Erythroblast (primary cell): Measurements from ENCODE around the gene LAYN.

Source experiments
- DNase-seq, 2 experiments: peaks; one replicate each; lab custom pipeline; 2025; lab: John Stamatoyannopoulos, UW
- GATA1 ChIP-seq: IDR thresholded peaks from 2 replicates; pipeline ENCODE4 v1.6.1; 2011; ENCODE audit warnings: low read depth, mild to moderate bottlenecking, control low read depth, low read length, moderate library complexity
- POLR2A ChIP-seq: IDR thresholded peaks from 2 replicates; pipeline ENCODE4 v1.6.1; 2011; ENCODE audit warnings: mild to moderate bottlenecking, low read length

Gene LAYN

DNA sequence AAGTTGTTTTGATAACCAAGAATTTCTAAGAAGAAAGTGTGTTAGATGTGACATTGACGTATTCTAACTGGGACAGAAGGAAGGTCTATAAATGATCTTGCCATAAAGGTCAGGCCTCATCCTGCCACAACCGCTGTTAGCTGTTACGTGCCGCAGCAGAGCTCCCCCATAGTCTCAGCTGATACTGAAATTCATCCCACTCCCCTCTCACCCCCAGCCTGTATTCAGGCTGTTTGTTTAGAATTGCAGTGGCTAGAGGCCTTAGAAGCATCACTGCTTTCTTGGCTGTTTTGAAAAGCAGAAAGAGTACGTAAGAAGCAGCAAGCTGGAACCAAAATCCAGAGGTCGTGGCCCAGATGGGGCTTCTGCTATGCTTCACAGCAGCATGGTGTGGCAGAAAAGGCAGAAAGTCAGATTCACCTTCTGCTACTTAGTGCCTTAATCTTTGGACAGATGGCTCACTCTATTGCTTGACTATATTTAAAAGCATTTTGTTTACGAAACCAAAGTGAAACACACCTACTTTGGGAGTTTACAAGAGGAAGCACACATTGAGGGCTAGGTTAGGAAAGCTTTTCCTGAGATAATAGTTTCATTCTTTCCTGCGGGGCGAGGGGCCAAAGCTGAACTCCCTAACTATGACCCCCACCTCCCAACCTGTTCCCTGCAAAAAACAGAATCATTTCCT, 950 bp upstream of the LAYN start:
- DNase-seq: no peak

DNA sequence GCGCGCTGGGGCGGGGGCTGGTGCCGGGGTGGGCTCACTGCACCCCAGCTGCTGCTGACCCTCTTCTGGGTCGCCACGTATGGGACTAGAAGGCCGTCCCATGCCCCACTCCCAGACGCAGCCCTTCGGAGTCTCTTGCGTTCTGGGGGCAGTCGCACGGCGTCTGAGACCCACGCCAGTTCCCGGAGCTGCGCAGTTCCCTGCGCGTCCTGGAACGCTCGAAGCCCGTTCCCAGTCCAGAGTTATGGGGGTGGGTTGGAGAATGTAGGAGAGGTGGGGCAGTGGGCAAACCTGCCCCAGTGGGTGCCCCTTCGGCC, 375 bp downstream of the LAYN start:
- no peak for TF ChIP-seq GATA1
- TF ChIP-seq POLR2A: no peak
- no peak for DNase-seq

More for the DNA sequence above, 950 bp upstream of the LAYN start:
- TF ChIP-seq GATA1 (no peak), POLR2A (no peak)

DNA sequence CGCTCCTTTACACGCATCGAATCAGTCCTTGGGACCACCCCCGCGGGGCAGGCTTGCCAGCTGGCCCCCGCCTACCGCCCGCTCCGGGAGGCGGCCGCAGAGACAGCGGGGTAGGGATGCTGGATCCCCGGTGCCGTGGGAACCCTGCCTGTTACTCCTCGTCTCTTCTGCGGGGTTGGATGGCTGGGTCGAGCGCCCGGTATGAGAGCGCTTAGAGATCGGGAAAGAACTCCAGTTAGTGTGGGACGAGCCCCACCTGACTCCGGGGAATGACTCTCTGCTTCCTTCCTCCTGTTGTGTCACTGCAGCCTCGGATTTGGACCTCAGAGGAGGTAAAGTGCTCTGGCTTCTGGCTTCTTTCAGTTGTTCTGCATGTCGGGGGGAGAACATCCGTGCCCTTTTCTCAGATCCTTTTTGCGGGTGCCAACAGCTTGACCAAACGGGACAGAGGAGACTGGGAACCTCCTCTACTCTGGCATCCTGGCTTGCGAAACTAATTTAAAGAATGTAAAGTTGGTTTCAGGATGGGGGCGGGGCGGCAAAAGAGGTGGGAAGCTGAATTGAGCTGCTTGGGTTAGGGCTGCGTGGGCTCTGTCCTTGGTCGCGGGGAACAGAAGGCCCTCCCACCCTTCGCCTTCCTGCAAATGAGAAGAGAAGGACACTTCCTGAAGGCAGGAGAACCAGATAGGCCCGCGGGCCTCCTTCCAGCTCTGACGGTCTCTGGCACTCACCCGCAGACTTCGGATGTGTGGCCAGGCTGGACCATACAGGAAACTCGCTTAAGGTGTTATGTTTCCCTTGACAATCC, 938 bp downstream of the LAYN start:
- no peak for TF ChIP-seq GATA1
- TF ChIP-seq POLR2A: no peak
- no peak for DNase-seq

DNA sequence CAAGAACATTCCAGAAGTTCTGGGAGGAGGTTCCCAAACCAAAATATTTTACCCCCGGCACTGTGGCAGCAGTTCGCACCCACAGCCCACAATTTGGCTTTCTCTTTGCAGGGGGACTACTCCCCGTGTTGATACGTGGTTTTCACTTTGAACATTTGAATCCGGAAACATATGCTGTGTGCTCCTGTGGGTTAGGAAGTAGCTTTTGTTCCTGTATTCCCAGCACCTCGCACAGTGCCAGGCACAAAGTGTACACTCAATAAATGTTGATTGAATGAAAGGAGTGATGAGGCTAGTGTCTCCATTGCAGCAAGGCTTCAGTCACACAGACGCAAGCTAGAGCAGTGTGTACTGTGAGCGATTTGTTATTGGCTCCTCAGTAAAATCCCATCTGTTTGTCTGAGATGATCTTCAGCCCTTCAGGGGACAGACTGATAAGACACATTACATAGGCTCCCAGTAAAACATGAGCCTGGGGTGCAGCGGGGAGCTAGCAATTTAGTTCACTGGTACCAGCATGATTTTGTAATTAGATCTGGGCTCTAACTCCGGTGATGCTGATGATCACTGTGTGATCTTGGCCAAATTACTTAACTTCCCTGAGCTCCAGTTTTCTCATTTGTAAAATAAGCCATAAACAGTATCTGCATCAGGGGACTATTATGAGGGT, 2.2 kb downstream of the LAYN start:
- DNase-seq: peak in 1 of 2 experiments; percentile 17
- no peak for TF ChIP-seq GATA1
- TF ChIP-seq POLR2A: no peak

DNA sequence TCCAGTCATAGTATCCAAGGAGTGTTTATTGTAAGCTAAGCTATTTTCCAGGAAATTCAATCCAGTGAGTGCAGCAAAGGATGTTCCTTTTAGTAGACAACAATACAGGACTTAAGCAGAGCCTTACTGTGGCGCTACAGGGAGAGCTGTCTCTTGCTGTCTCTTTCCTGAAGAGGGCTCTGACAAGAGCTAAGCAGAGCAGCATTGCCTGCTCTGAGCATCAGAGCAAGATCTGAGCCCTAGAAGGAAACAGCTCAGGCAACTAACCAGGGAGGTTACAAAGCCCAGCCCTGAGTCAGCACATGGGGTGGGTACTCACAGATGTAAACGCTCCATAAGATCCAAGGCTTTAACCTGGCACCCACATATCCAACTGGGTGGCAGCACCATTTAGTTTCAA, 8.0 kb downstream of the LAYN start:
- TF ChIP-seq GATA1: no peak
- TF ChIP-seq POLR2A: no peak
- no peak for DNase-seq

DNA sequence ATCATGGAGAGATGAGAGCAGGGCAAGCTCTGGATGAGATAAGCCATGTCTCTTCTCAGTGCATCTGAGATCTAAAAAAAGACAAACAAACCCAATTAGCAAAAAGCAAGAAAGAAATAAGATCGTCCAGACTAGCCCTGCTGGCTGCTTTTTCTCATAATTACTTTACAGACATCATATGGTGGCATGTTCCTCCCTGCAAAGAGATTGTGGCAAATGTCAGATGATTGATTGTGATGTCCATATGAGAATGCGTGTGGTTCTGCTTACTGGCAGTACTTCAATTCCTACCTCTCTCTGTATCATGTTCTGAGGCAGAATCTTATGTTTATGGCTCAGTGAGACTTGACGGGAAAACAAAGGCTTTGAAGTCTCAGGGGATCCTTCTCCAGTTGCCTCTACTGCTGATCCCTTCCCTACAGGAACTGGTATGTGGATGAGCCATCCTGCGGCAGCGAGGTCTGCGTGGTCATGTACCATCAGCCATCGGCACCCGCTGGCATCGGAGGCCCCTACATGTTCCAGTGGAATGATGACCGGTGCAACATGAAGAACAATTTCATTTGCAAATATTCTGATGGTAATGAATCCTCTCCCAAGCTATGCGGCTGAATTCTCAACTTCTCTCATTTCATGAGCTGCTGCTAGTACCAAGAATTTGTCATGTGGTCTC, 8.8 kb downstream of the LAYN start:
- TF ChIP-seq GATA1 (no peak), POLR2A (no peak)
- DNase-seq: no peak

DNA sequence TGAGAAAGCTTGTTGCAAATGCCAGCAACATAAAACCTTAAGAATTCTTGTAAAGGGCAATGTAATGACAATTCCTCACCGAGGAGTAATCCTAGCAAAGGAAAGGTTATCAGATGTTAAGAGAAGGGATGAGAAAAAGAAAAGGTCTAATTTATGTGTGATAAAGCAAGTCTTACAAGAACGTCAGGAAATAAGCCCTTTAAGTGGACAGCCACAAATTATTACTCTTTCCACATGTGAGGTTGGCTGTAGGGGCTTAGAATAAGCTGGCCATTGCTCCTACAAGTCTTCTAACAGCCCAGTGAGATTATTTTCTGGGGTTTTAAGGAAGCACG, 9.3 kb downstream of the LAYN start:
- TF ChIP-seq GATA1: no peak
- no peak for TF ChIP-seq POLR2A
- DNase-seq: no peak

DNA sequence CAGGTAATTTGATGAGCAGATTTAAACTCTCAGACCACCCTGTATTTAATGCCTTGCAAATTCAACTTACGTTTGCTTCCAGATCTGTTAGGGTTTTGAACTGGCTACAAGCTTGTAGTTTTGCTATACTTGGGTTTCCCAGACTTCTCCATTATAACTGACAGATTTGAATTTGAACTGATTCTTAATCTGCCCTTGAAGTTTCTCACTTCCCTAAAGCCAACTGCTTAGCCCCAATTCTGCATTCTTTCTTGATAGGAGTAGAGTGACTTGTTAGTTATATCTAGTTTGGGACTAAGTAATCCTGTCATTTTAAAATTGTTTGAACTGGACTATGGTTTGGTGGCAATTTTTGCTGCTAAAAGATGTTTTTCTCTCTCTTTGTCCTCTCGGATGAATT, 9.7 kb downstream of the LAYN start:
- no peak for DNase-seq
- TF ChIP-seq POLR2A: no peak
- no peak for TF ChIP-seq GATA1

DNA sequence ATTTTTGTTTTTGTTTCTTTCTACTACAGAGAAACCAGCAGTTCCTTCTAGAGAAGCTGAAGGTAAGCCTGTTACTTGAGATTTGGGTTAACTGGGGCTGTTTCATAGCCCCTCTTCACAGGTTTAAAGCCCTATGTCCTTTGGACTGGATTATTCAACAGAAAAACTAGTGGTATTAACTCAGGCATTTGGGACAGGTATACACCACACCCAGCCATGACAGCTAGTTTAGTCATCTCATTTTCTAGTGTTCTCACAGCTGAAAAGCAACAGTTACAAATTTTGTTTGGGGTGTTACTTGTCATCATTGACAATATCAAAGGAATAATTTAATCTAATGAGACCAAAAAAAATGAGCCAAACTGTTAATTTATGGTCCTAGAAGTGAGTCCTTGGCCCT, 14.0 kb downstream of the LAYN start:
- no peak for DNase-seq
- TF ChIP-seq GATA1 (no peak), POLR2A (no peak)

DNA sequence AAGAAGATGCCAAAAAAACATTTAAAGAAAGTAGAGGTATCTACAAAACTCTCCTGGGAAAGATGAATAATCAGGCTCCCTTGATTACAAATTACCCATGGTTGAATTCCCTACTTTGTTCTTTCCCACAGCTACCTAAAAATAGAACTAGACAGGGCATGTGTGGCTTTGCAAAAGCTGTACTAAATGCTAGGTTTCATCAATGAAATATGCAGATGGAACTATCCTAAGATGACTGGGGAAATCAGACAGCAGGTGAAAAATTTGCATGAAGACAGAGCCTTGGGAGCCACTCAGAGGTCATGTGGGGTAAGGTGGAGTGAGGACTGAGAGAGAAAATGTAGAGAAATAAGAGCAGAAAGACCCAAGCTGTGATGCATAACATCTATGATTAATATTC, 14.7 kb downstream of the LAYN start:
- DNase-seq: no peak

DNA sequence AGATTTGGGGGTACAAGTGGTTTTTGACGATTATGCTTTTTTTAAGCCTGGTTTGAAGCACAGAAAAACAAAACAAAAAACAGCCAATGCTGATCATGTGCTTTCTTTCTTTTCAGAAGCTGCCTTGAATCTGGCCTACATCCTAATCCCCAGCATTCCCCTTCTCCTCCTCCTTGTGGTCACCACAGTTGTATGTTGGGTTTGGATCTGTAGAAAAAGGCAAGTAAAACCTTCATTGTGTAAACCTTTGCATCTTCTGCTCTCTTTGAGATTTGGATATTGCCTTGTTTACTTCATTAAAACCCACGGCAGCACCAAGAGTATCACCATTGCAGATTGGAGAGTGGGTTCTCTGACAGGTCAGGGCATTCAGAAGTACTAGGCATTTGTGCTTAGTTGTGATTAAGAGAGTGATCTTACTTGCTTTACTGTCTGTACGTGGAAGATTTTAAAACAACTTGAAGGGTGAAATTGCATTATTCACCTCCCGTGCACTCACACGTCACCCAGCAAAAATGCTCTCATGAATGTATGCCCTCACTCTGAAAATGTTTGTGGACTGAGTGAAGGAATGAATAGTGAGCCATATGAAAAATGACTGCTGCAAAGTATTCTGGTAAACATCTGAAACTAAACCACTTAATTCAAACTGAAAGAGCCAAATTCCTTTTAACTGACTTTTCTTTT, 17.0 kb downstream of the LAYN start:
- TF ChIP-seq POLR2A (no peak), GATA1 (no peak)
- no peak for DNase-seq

More for the DNA sequence above, 14.7 kb downstream of the LAYN start:
- no peak for TF ChIP-seq POLR2A
- no peak for TF ChIP-seq GATA1

DNA sequence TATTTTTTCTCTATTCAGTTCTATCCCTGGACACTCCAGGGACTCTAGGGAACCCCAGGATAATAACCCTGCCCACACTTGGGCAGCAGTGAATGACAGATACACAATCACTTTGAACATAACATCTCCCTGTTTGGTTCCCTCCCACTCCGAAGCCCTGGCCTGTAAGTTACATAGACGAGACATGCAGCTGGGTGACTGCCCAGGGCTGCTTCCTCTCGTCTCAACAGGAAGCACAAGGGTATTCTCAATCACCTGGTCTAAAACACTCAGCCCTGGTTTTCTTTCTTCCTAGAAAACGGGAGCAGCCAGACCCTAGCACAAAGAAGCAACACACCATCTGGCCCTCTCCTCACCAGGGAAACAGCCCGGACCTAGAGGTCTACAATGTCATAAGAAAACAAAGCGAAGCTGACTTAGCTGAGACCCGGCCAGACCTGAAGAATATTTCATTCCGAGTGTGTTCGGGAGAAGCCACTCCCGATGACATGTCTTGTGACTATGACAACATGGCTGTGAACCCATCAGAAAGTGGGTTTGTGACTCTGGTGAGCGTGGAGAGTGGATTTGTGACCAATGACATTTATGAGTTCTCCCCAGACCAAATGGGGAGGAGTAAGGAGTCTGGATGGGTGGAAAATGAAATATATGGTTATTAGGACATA, 19.4 kb downstream of the LAYN start:
- no peak for DNase-seq
- TF ChIP-seq POLR2A (no peak), GATA1 (no peak)

DNA sequence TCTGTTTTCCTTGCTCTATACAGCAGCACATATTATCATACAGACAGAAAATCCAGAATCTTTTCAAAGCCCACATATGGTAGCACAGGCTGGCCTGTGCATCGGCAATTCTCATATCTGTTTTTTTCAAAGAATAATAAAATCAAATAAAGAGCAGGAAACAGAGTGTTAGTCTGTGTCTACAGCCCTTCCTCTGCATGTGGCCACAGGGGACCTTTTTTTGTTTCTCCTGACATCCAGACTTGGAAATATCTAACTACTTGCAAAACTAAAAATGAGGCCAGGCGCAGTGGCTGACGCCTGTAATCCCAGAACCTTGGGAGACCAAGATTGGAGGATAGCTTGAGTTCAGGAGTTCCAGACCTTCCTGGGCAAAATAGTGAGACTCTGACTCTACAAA, 20.3 kb downstream of the LAYN start:
- TF ChIP-seq GATA1 (no peak), POLR2A (no peak)
- DNase-seq: no peak

DNA sequence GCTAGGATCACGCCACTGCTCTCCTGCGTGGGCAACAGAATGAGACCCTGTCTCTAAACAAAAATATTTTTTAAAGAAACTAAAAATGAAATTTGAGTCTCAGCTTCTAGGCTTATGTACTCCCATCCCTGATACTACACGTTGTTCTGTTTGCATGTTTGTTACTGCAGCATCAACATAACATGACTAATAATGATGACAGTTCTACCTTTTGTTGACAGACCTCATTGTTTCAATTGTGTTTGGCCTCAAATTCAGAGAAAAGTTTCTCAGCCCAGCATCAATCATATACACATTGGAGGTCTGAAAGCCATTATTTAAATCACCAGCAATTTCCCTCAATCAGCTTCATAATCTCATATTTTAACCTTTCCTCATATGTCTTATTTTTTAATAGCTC, 20.8 kb downstream of the LAYN start:
- TF ChIP-seq POLR2A (no peak), GATA1 (no peak)

More for the DNA sequence above, 20.8 kb downstream of the LAYN start:
- DNase-seq: no peak
